ENCODE data around the gene KIF26A.

Gene KIF26A

GRCh38 chr14:104184506-104184905 lies 46.1 kb downstream of the KIF26A start:
- Histone ChIP-seq H3K36me3 (ENCODE audit: control insufficient read depth in 2 of 2, insufficient read depth in 2 of 2, low read length in 2 of 2) (no peaks in the 10 kb centered on the region), H3K27ac (ENCODE audit: low read length) (no peak overlapping the region), H3K4me1 (ENCODE audit: control insufficient read depth, insufficient read depth, low read length) (no peaks in the 10 kb centered on the region), H3K4me3 (ENCODE audit: low read length in 2 of 2) (no peak overlapping the region), H3K27me3 (ENCODE audit: control insufficient read depth in 1 of 2, insufficient read depth in 2 of 2, low read length in 2 of 2) (peaks cover 2 to 3% of the 10 kb centered on the region in 2 donors), H3K9ac (ENCODE audit: low read length in 2 of 2) (no peak overlapping the region), H3K9me3 (ENCODE audit: control insufficient read depth in 2 of 2, low read length in 2 of 2) (no peaks in the 10 kb centered on the region)

- H3K36me3 ChIP-seq (ENCODE audit: control insufficient read depth in 2 of 2, insufficient read depth in 2 of 2, low read length in 2 of 2): no peaks in the 10 kb centered on the region
- peaks cover 2 to 3% of the 10 kb centered on the region in 2 donors for H3K27me3 ChIP-seq (ENCODE audit: control insufficient read depth in 1 of 2, insufficient read depth in 2 of 2, low read length in 2 of 2)
- H3K9me3 ChIP-seq (ENCODE audit: control insufficient read depth in 2 of 2, low read length in 2 of 2): no peaks in the 10 kb centered on the region
- no peak overlapping the region for H3K9ac ChIP-seq (ENCODE audit: low read length in 2 of 2)
- H3K4me1 ChIP-seq (ENCODE audit: control insufficient read depth, insufficient read depth, low read length): no peaks in the 10 kb centered on the region
- no peak overlapping the region for H3K27ac ChIP-seq (ENCODE audit: low read length)
- H3K4me3 ChIP-seq (ENCODE audit: low read length in 2 of 2): no peak overlapping the region
Observed at GRCh38 chr14:104184911-104185499, 46.6 kb downstream of the KIF26A start.

- Histone ChIP-seq H3K4me3 (ENCODE audit: low read length in 2 of 2) (no peak overlapping the region), H3K36me3 (ENCODE audit: control insufficient read depth in 2 of 2, insufficient read depth in 2 of 2, low read length in 2 of 2) (no peaks in the 10 kb centered on the region), H3K9me3 (ENCODE audit: control insufficient read depth in 2 of 2, low read length in 2 of 2) (no peaks in the 10 kb centered on the region), H3K9ac (ENCODE audit: low read length in 2 of 2) (no peak overlapping the region), H3K27me3 (ENCODE audit: control insufficient read depth in 1 of 2, insufficient read depth in 2 of 2, low read length in 2 of 2) (peaks cover 2 to 3% of the 10 kb centered on the region in 2 donors), H3K27ac (ENCODE audit: low read length) (no peak overlapping the region), H3K4me1 (ENCODE audit: control insufficient read depth, insufficient read depth, low read length) (no peaks in the 10 kb centered on the region)
Observed at GRCh38 chr14:104185916-104186495, 47.6 kb downstream of the KIF26A start.

GRCh38 chr14:104186575-104186974 lies 48.2 kb downstream of the KIF26A start:
- Histone ChIP-seq H3K9ac (ENCODE audit: low read length in 2 of 2) (no peak overlapping the region), H3K4me1 (ENCODE audit: control insufficient read depth, insufficient read depth, low read length) (no peaks in the 10 kb centered on the region), H3K4me3 (ENCODE audit: low read length in 2 of 2) (no peak overlapping the region), H3K27me3 (ENCODE audit: control insufficient read depth in 1 of 2, insufficient read depth in 2 of 2, low read length in 2 of 2) (peaks cover 0 to 2% of the 10 kb centered on the region in 2 donors), H3K9me3 (ENCODE audit: control insufficient read depth in 2 of 2, low read length in 2 of 2) (no peaks in the 10 kb centered on the region), H3K36me3 (ENCODE audit: control insufficient read depth in 2 of 2, insufficient read depth in 2 of 2, low read length in 2 of 2) (no peaks in the 10 kb centered on the region), H3K27ac (ENCODE audit: low read length) (no peak overlapping the region)

- H3K9ac ChIP-seq (ENCODE audit: low read length in 2 of 2): no peak overlapping the region
- H3K4me1 ChIP-seq (ENCODE audit: control insufficient read depth, insufficient read depth, low read length): no peaks in the 10 kb centered on the region
- H3K9me3 ChIP-seq (ENCODE audit: control insufficient read depth in 2 of 2, low read length in 2 of 2): no peaks in the 10 kb centered on the region
- H3K27ac ChIP-seq (ENCODE audit: low read length): no peak overlapping the region
- H3K4me3 ChIP-seq (ENCODE audit: low read length in 2 of 2): no peak overlapping the region
- H3K36me3 ChIP-seq (ENCODE audit: control insufficient read depth in 2 of 2, insufficient read depth in 2 of 2, low read length in 2 of 2): no peaks in the 10 kb centered on the region
- H3K27me3 ChIP-seq (ENCODE audit: control insufficient read depth in 1 of 2, insufficient read depth in 2 of 2, low read length in 2 of 2): peaks cover 0 to 2% of the 10 kb centered on the region in 2 donors
Observed at GRCh38 chr14:104187121-104187889, 48.9 kb downstream of the KIF26A start.

- no peaks in the 10 kb centered on the region for H3K36me3 ChIP-seq (ENCODE audit: control insufficient read depth in 2 of 2, insufficient read depth in 2 of 2, low read length in 2 of 2)
- H3K4me1 ChIP-seq (ENCODE audit: control insufficient read depth, insufficient read depth, low read length): no peaks in the 10 kb centered on the region
- H3K4me3 ChIP-seq (ENCODE audit: low read length in 2 of 2): no peak overlapping the region
- peaks cover 0 to 2% of the 10 kb centered on the region in 2 donors for H3K27me3 ChIP-seq (ENCODE audit: control insufficient read depth in 1 of 2, insufficient read depth in 2 of 2, low read length in 2 of 2)
- no peak overlapping the region for H3K27ac ChIP-seq (ENCODE audit: low read length)
- no peaks in the 10 kb centered on the region for H3K9me3 ChIP-seq (ENCODE audit: control insufficient read depth in 2 of 2, low read length in 2 of 2)
- H3K9ac ChIP-seq (ENCODE audit: low read length in 2 of 2): no peak overlapping the region
Observed at GRCh38 chr14:104187931-104188726, 49.7 kb downstream of the KIF26A start.

- H3K36me3 ChIP-seq (ENCODE audit: control insufficient read depth in 2 of 2, insufficient read depth in 2 of 2, low read length in 2 of 2): no peaks in the 10 kb centered on the region
- H3K4me3 ChIP-seq (ENCODE audit: low read length in 2 of 2): no peak overlapping the region
- no peaks in the 10 kb centered on the region for H3K9me3 ChIP-seq (ENCODE audit: control insufficient read depth in 2 of 2, low read length in 2 of 2)
- no peak overlapping the region for H3K9ac ChIP-seq (ENCODE audit: low read length in 2 of 2)
- H3K27ac ChIP-seq (ENCODE audit: low read length): no peak overlapping the region
- H3K27me3 ChIP-seq (ENCODE audit: control insufficient read depth in 1 of 2, insufficient read depth in 2 of 2, low read length in 2 of 2): peaks cover 0 to 2% of the 10 kb centered on the region in 2 donors
- no peaks in the 10 kb centered on the region for H3K4me1 ChIP-seq (ENCODE audit: control insufficient read depth, insufficient read depth, low read length)
Observed at GRCh38 chr14:104188727-104189400, 50.5 kb downstream of the KIF26A start.

GRCh38 chr14:104189629-104190335 lies 51.4 kb downstream of the KIF26A start:
- H3K36me3 ChIP-seq (ENCODE audit: control insufficient read depth in 2 of 2, insufficient read depth in 2 of 2, low read length in 2 of 2): no peaks in the 10 kb centered on the region
- H3K9ac ChIP-seq (ENCODE audit: low read length in 2 of 2): no peak overlapping the region
- no peak overlapping the region for H3K4me3 ChIP-seq (ENCODE audit: low read length in 2 of 2)
- no peak overlapping the region for H3K27ac ChIP-seq (ENCODE audit: low read length)
- no peaks in the 10 kb centered on the region for H3K9me3 ChIP-seq (ENCODE audit: control insufficient read depth in 2 of 2, low read length in 2 of 2)
- no peaks in the 10 kb centered on the region for H3K27me3 ChIP-seq (ENCODE audit: control insufficient read depth in 1 of 2, insufficient read depth in 2 of 2, low read length in 2 of 2)
- H3K4me1 ChIP-seq (ENCODE audit: control insufficient read depth, insufficient read depth, low read length): no peaks in the 10 kb centered on the region

GRCh38 chr14:104190396-104191000 lies 52.1 kb downstream of the KIF26A start:
- H3K27ac ChIP-seq (ENCODE audit: low read length): no peak overlapping the region
- H3K9ac ChIP-seq (ENCODE audit: low read length in 2 of 2): no peak overlapping the region

More at GRCh38 chr14:104190396-104191000, 52.1 kb downstream of the KIF26A start:
- H3K27me3 ChIP-seq (ENCODE audit: control insufficient read depth in 1 of 2, insufficient read depth in 2 of 2, low read length in 2 of 2): no peaks in the 10 kb centered on the region
- no peaks in the 10 kb centered on the region for H3K36me3 ChIP-seq (ENCODE audit: control insufficient read depth in 2 of 2, insufficient read depth in 2 of 2, low read length in 2 of 2)
- no peaks in the 10 kb centered on the region for H3K4me1 ChIP-seq (ENCODE audit: control insufficient read depth, insufficient read depth, low read length)
- no peaks in the 10 kb centered on the region for H3K9me3 ChIP-seq (ENCODE audit: control insufficient read depth in 2 of 2, low read length in 2 of 2)
- no peak overlapping the region for H3K4me3 ChIP-seq (ENCODE audit: low read length in 2 of 2)
